CD4-positive, alpha-beta T cell treated with Interleukin-12 subunit alpha and Interleukin-12 subunit beta, for 1 hour (primary cell): ENCODE results near the gene ALG12.

Experiments
- DNase-seq: peaks from one replicate; pipeline ENCODE4 v3.0.0-alpha.2; 2020

The ALG12 gene

GRCh38 chr22:49945042-49945794 lies 27.0 kb upstream of the ALG12 start:
- peak; percentile 83 for DNase-seq

GRCh38 chr22:49944399-49944891 lies 26.2 kb upstream of the ALG12 start:
- no peak for DNase-seq

GRCh38 chr22:49943771-49944398 lies 25.6 kb upstream of the ALG12 start:
- no peak for DNase-seq

GRCh38 chr22:49943405-49943765 lies 25.1 kb upstream of the ALG12 start:
- no peak for DNase-seq

- no peak for DNase-seq
Measured at GRCh38 chr22:49942565-49943404, 24.5 kb upstream of the ALG12 start.

- no peak for DNase-seq
Measured at GRCh38 chr22:49941507-49942316, 23.5 kb upstream of the ALG12 start.

GRCh38 chr22:49938565-49939136 lies 20.4 kb upstream of the ALG12 start:
- no peak for DNase-seq

GRCh38 chr22:49937758-49938564 lies 19.7 kb upstream of the ALG12 start:
- no peak for DNase-seq

- DNase-seq = no peak
Measured at GRCh38 chr22:49936973-49937757, 18.9 kb upstream of the ALG12 start.

GRCh38 chr22:49936018-49936972 lies 18.1 kb upstream of the ALG12 start:
- DNase-seq = peak; percentile 94

GRCh38 chr22:49935561-49935960 lies 17.3 kb upstream of the ALG12 start:
- DNase-seq = no peak

GRCh38 chr22:49934891-49935557 lies 16.8 kb upstream of the ALG12 start:
- DNase-seq = peak; percentile 92

GRCh38 chr22:49934160-49934890 lies 16.1 kb upstream of the ALG12 start:
- peak; percentile 55 for DNase-seq

GRCh38 chr22:49933236-49934159 lies 15.3 kb upstream of the ALG12 start:
- DNase-seq = no peak

GRCh38 chr22:49930596-49931412 lies 12.6 kb upstream of the ALG12 start:
- DNase-seq = peak; percentile 71

GRCh38 chr22:49929994-49930575 lies 11.8 kb upstream of the ALG12 start:
- DNase-seq = no peak
